HG02852 (cell line): ENCODE measurements around the gene SYT1.

Source experiments
- ATAC-seq: cut with Tn5 transposase; IDR thresholded peaks from one replicate; pipeline ENCODE4 v1.9.1; 2021; ENCODE audit warnings: mild to moderate bottlenecking, moderate library complexity; ENCODE audit not compliant: unreplicated experiment

Gene SYT1

GRCh38 chr12:79274501-79275064 is 410.0 kb downstream of the SYT1 start:
- no peak for ATAC-seq

GRCh38 chr12:79275631-79276030 is 411.1 kb downstream of the SYT1 start:
- ATAC-seq, result no peak

- no peak for ATAC-seq
Measured at GRCh38 chr12:79283364-79283763, 418.8 kb downstream of the SYT1 start.

- no peak for ATAC-seq
Measured at GRCh38 chr12:79288911-79289310, 424.3 kb downstream of the SYT1 start.

GRCh38 chr12:79291711-79292110 is 427.1 kb downstream of the SYT1 start:
- no peak for ATAC-seq

- no peak for ATAC-seq
Measured at GRCh38 chr12:79294590-79294989, 430.0 kb downstream of the SYT1 start.

GRCh38 chr12:79295572-79295971 is 431.0 kb downstream of the SYT1 start:
- ATAC-seq, result no peak

GRCh38 chr12:79296133-79296532 is 431.6 kb downstream of the SYT1 start:
- no peak for ATAC-seq

- no peak for ATAC-seq
Measured at GRCh38 chr12:79296871-79297270, 432.3 kb downstream of the SYT1 start.

- no peak for ATAC-seq
Measured at GRCh38 chr12:79298506-79298905, 433.9 kb downstream of the SYT1 start.

- no peak for ATAC-seq
Measured at GRCh38 chr12:79299447-79300198, 435.0 kb downstream of the SYT1 start.

- ATAC-seq, result no peak
Measured at GRCh38 chr12:79300199-79300568, 435.6 kb downstream of the SYT1 start.

GRCh38 chr12:79301181-79301580 is 436.6 kb downstream of the SYT1 start:
- no peak for ATAC-seq

- no peak for ATAC-seq
Measured at GRCh38 chr12:79302162-79302814, 437.7 kb downstream of the SYT1 start.

GRCh38 chr12:79307340-79307739 is 442.8 kb downstream of the SYT1 start:
- ATAC-seq, result no peak

GRCh38 chr12:79309039-79309438 is 444.5 kb downstream of the SYT1 start:
- no peak for ATAC-seq

GRCh38 chr12:79317179-79317847 is 452.7 kb downstream of the SYT1 start:
- ATAC-seq, result no peak

- no peak for ATAC-seq
Measured at GRCh38 chr12:79322905-79323304, 458.3 kb downstream of the SYT1 start.

GRCh38 chr12:79324571-79324970 is 460.0 kb downstream of the SYT1 start:
- ATAC-seq, result no peak

GRCh38 chr12:79326222-79326621 is 461.6 kb downstream of the SYT1 start:
- ATAC-seq, result no peak

GRCh38 chr12:79326663-79327062 is 462.1 kb downstream of the SYT1 start:
- ATAC-seq, result no peak

- no peak for ATAC-seq
Measured at GRCh38 chr12:79327465-79327864, 462.9 kb downstream of the SYT1 start.
